ENCODE data around the gene XXYLT1.

The XXYLT1 gene

DNA sequence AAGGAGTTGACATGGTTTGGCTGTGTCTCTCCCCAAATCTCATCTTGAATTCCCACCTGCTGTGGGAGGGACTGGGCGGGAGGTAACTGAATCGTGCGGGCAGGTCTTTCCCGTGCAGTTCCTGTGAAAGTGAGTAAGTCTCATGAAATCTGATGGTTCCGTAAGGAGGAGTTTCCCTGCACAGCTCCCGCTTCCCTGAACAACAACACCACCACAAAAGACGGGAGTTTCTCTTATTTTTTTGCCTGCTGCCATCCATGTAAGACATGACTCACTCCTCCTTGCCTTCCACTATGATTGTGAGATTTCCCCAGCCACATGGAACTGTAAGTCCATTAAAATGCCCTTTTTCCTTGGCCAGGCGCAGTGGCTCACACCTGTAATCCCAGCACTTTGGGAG, 22.7 kb downstream of the XXYLT1 start:
- FAIRE-seq (no peak), DNase-seq (ENCODE audit: insufficient read length) (no peak)
- TF ChIP-seq POLR2AphosphoS5 (IDR thresholded peaks at IDR 0.05; ENCODE audit: low read depth, low read length) (no peak), POLR2A (IDR thresholded peaks at IDR 0.05; ENCODE audit: low read depth, low read length) (no peak), TAF1 (IDR thresholded peaks at IDR 0.05; ENCODE audit: borderline replicate concordance, low read depth, low read length) (no peak)

DNA sequence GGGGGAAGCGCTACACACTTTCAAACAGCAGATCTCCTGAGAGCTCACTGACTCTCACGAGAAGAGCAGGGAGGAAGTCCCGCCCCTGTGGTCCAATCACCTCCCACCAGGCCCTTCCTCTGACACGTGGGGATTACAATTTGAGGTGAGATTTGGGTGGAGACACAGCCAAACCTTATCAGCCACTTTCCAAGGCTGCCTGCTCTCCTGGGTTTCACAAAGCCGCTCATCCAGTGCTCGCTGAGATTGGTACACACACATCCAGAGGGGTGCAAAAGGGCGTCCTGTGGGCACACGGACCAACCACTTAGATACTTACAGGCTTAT, 23.1 kb downstream of the XXYLT1 start:
- no peak for FAIRE-seq
- TF ChIP-seq POLR2AphosphoS5 (IDR thresholded peaks at IDR 0.05; ENCODE audit: low read depth, low read length) (no peak), TAF1 (IDR thresholded peaks at IDR 0.05; ENCODE audit: borderline replicate concordance, low read depth, low read length) (no peak), POLR2A (IDR thresholded peaks at IDR 0.05; ENCODE audit: low read depth, low read length) (no peak)
- DNase-seq (ENCODE audit: insufficient read length), result no peak

DNA sequence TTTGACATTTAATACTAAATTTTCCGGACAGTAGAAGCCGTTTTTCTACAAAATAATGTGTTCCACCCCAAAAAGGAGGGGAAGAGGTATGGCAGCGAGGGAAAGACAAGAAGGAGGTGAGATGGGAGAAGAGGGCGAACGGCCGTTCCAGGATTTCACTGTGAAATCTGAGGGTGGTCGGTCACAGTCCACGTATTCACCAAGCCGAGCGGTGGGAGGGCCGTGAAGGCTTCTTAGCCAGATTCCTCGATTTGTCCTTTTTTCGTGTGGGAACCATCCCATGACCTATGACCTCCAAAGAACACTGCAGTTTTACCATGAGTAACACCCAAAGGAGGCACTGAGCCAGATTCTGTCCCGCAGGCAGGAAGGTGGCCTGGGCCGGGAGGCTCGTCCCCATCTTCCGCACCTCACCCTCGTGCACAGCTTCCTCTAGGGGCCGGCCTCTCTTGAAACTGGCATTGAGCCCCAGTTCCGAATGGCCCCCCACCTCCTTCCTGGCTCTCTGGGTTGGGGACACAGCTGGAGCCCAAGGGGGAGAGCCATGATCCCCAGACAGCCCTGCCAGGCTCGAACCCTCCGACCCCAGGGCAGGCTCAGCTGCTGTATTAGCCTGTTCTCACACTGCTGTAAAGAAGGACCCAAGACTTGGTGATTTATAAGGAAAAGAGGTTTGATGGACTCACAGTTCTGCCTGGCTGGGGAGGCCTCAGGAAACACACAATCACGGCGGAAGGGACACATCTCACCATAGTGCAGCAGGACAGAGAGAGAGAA, 23.7 kb downstream of the XXYLT1 start:
- DNase-seq (ENCODE audit: insufficient read length), result no peak
- TF ChIP-seq TAF1 (IDR thresholded peaks at IDR 0.05; ENCODE audit: borderline replicate concordance, low read depth, low read length) (no peak), POLR2A (IDR thresholded peaks at IDR 0.05; ENCODE audit: low read depth, low read length) (no peak), POLR2AphosphoS5 (IDR thresholded peaks at IDR 0.05; ENCODE audit: low read depth, low read length) (no peak)
- no peak for FAIRE-seq

DNA sequence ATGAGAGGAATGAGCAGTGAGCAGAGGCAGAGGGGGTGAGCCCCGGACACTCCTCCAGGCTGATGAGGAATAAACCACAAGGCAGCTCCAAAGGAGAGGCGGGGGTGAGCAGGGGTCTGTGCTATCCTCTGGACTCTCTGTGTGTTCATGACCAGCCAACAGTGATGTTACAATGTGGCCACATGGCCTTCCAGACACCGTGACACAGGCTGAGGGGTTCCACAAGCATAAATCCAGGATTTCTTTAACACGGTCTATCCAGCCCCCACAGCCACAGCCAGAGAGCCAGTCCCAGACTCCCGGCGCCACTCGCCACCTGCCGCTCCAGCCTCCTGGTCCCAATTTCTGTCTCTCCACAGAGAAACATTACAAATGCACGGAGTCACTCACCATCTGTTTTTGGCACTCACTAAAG, 24.4 kb downstream of the XXYLT1 start:
- DNase-seq (ENCODE audit: insufficient read length), result no peak
- no peak for TF ChIP-seq POLR2AphosphoS5 (IDR thresholded peaks at IDR 0.05; ENCODE audit: low read depth, low read length)
- FAIRE-seq, result no peak

DNA sequence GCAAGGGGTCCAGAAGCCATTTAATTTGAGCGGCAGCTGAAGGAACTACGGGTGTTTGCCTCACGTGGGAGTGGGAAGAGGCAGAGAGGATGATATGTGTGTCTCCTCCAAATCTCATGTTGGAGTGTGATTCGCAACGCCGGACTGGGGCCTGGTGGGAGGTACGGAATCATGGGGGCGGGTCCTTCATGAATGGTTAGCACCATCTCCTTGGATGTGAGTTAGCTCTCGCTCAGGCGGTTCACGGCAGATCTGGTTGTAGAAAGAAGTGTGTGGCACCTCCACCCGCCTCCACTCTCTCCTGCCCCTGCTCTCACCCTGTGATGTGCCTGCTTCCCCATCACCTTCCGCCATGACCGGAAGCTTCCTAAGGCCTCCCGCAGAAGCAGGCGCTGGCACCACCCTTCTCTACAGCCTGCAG, 25.4 kb downstream of the XXYLT1 start:
- FAIRE-seq (no peak), DNase-seq (ENCODE audit: insufficient read length) (no peak)
- TF ChIP-seq POLR2A (IDR thresholded peaks at IDR 0.05; ENCODE audit: low read depth, low read length) (no peak), POLR2AphosphoS5 (IDR thresholded peaks at IDR 0.05; ENCODE audit: low read depth, low read length) (no peak), TAF1 (IDR thresholded peaks at IDR 0.05; ENCODE audit: borderline replicate concordance, low read depth, low read length) (no peak)

DNA sequence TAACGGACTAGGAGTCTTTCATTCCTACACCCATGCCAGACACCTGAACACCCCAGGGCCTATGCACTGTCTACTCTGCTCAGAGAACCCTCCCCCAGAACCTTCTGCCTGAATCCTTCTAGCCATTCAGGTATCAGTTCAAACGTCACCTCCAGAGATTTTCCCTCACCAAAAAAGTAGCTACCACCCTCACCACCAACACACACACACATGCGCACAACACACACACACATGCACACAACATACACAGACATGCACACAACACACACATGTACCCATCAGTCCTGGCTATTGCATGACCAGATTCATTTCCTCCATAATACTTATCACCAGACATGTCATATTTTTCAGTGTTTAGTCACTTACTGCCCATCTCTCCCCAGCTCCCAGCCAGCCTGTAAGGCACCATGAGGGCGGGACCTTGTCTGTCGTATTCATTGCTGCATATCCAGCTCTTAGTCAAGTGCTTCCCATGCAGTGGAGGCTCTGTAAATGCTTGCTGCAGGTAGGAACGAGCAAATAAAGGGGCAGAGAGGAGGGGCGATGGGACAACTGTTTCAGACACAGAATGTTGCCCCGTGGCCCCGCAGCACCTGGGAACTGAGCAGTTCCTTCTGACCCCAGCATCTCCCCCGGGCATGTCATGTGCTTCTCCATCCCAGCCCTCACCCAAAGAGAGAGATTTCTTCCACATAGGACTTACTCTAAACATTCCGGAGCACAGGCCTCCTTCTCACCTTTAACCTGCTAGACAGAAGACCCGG, 29.2 kb downstream of the XXYLT1 start:
- TF ChIP-seq POLR2AphosphoS5 (IDR thresholded peaks at IDR 0.05; ENCODE audit: low read depth, low read length) (no peak), POLR2A (IDR thresholded peaks at IDR 0.05; ENCODE audit: low read depth, low read length) (no peak), TAF1 (IDR thresholded peaks at IDR 0.05; ENCODE audit: borderline replicate concordance, low read depth, low read length) (no peak)
- no peak for FAIRE-seq
- no peak for DNase-seq (ENCODE audit: insufficient read length)

DNA sequence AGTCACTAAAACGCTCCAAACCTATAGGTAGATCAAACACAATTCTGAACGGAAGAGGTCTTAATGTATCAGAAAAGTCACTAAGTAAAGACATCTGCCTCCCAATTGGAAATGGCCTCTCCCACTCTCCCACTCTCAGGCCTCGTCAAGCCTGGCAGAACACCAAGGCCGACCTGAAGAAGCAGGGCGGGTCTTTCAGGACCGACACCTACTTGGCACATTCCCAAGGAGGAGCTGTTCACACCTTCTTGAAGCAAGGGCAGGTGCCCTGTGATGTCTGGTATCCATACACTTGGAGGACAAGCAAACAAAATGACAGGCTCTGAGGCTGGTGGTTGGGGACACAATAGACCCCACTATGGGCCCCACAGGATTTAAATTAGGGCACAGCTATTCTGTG, 30.0 kb downstream of the XXYLT1 start:
- DNase-seq (ENCODE audit: insufficient read length), result no peak
- FAIRE-seq, result no peak
- TF ChIP-seq POLR2A (IDR thresholded peaks at IDR 0.05; ENCODE audit: low read depth, low read length) (no peak), TAF1 (IDR thresholded peaks at IDR 0.05; ENCODE audit: borderline replicate concordance, low read depth, low read length) (no peak), POLR2AphosphoS5 (IDR thresholded peaks at IDR 0.05; ENCODE audit: low read depth, low read length) (no peak)

DNA sequence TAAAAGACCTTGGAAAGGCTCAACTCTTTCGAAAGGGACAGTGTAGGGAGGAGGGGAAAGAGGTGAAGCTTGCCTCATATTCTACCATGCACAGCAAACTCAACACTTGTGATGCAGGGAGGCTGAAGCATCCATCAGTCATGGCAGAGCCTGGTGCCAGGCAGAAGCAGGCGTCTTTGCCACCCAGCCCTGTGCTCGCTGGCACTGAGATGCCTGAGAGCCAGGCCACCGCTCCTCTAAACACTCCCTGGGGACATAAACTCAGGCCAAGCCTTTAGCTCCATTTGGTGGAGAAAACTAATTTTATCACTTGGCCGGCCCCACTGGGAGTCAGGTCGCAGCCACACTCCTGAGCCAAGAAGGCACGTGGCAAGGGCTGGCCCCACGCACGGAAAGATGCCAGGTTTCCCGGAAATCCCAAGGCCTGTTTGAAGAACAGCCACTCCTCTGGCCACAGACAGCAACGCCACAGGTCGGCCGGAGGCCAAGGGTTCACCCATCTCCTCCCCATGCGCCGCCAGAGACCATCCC, 30.7 kb downstream of the XXYLT1 start:
- FAIRE-seq (no peak), DNase-seq (ENCODE audit: insufficient read length) (no peak)

DNA sequence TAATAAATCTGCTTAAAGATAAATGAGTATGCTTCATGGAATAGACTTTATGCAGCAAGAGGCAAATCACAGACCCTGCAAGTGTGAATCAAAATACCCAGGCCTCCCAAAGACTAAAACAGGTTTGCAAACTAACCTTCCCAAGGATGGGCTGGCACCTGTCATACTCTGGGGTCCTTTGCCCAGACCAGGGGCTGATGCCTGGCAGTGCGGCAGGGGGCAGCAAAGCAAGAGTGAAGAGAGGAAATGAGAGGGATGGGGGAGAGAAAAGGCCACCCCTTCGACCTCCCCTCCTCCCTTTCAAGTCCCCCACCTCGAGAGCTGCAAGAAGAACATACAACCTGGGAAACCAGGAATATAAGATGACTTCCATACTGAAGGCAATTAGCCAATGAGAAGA, 31.8 kb downstream of the XXYLT1 start:
- FAIRE-seq, result no peak
- TF ChIP-seq TAF1 (IDR thresholded peaks at IDR 0.05; ENCODE audit: borderline replicate concordance, low read depth, low read length) (no peak), POLR2A (IDR thresholded peaks at IDR 0.05; ENCODE audit: low read depth, low read length) (no peak), POLR2AphosphoS5 (IDR thresholded peaks at IDR 0.05; ENCODE audit: low read depth, low read length) (no peak)
- DNase-seq (ENCODE audit: insufficient read length), result no peak

More for the DNA sequence above, 30.7 kb downstream of the XXYLT1 start:
- TF ChIP-seq POLR2AphosphoS5 (IDR thresholded peaks at IDR 0.05; ENCODE audit: low read depth, low read length) (no peak), POLR2A (IDR thresholded peaks at IDR 0.05; ENCODE audit: low read depth, low read length) (no peak), TAF1 (IDR thresholded peaks at IDR 0.05; ENCODE audit: borderline replicate concordance, low read depth, low read length) (no peak)

DNA sequence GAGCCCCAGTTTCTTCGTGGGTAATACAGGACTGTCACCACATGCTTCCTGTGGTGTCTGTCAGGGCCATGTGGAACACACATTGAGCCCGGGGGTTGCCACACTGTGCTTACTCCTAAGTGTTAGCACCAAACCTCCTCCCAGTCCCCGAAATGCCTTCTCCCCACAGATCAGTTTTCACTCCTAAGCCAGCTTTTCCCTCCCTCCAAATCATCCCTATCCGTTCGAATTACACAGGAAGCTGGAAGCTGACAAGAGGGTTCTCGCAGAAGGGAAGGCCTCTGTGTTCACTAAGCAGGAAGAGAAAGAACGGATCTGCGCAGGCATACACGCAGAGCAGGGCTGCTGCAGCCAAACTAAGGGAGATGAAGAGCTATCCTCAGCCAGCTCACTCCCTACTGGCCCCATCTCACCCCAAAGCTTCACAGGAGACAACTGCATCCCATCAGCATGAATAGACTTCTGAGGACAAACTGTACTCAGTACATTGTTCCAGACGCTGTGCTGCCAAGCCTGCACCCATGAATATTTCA, 32.3 kb downstream of the XXYLT1 start:
- no peak for TF ChIP-seq POLR2A (IDR thresholded peaks at IDR 0.05; ENCODE audit: low read depth, low read length)
- TF ChIP-seq POLR2AphosphoS5 (IDR thresholded peaks at IDR 0.05; ENCODE audit: low read depth, low read length), result no peak
- TF ChIP-seq TAF1 (IDR thresholded peaks at IDR 0.05; ENCODE audit: borderline replicate concordance, low read depth, low read length), result no peak
- DNase-seq (ENCODE audit: insufficient read length) (no peak), FAIRE-seq (no peak)

DNA sequence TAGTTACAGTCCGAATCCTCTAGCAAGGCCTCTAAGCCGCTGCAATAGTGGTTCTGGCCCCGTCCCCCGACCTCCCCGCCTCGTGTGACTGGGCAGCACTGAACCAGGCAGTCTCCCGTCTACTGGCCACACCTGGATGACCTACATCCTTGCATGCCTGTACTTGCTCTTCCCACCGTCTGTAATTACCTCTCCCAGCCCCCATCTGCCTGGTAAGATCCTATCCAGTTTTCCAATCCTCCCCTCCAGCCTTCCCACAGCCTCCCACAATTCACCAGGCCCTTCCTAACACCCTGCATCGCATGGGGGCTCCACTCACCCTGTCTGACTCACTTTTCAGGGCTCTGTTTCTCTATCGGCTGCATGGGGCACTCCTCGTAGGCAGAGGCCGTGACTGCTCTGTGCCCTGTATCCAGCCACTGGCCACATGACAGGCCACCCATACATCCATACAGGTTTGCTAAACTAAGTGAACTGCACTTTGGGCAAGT, 32.8 kb downstream of the XXYLT1 start:
- no peak for FAIRE-seq
- DNase-seq (ENCODE audit: insufficient read length), result no peak
- TF ChIP-seq POLR2A (IDR thresholded peaks at IDR 0.05; ENCODE audit: low read depth, low read length) (no peak), POLR2AphosphoS5 (IDR thresholded peaks at IDR 0.05; ENCODE audit: low read depth, low read length) (no peak), TAF1 (IDR thresholded peaks at IDR 0.05; ENCODE audit: borderline replicate concordance, low read depth, low read length) (no peak)
